NOMO-1 treated with DMSO at 0.1 percent for 48 hours (cell line): ENCODE data around the gene ZNF506.
"Not testable (repeated sequence)": the region's sequence is repeated elsewhere in the genome, so short reads cannot be mapped to it uniquely, and the experiment has no call there.

ENCODE experiments used
- DNase-seq: peaks from one replicate; lab custom pipeline; 2025; ENCODE audit not compliant: unreplicated experiment; lab: John Stamatoyannopoulos, UW

Gene ZNF506

DNA sequence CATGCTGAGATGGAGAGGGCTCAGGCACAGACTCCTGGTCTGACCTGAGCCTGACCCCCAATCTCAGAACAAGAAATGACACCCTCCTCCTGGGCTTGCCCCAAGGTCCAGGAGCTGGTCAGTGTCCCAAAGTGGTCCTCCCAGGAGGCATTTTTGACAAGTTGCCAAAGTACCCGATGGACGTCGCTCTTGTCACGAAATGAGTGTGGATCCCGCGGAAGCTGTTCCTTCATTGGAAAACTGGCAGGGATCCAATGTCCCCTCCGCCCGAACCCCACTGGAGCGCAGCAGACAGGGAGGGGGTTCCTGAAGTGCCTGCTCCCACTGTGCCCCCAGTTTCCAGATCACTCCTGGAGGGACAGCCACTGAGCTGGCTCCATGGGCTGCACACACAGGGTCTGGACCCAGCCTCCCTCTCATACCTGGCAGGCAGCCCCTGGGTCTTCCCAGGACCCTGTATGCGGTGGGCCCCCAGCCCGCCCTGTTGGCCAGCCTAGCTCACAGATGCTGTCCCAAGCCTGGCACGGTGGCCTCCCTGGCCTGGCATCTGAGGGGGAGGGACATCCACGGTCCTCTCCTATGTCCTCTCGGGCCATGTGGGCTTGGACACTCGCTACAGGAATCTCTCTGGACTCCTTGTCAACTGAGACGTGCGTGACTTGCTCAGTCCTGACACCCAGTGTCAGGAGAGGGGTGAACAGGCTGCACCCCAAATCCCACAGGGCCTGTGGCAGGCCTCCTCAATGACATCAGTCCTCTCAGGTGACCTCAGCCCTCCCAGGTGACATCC, 75.9 kb downstream of the ZNF506 start:
- no peak for DNase-seq

DNA sequence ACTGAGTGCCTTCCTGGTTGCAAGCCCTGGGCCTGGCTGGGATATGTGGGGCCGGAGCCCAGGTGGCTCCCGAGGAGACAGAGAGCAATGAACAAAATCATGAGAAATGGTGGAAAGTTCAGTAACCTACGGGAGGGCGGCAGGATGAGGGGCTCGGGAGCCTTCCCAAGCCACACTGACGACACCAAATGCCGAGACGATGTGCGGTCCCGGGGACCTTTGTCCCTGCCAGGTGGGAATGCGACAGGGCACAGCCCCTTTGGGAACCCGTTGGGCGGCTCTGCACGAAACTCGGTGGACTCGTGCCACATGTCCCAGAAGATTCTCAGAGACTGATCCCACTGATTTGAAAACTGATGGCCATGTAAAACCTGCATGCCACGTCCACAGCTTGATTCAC, 76.9 kb downstream of the ZNF506 start:
- DNase-seq, result no peak

DNA sequence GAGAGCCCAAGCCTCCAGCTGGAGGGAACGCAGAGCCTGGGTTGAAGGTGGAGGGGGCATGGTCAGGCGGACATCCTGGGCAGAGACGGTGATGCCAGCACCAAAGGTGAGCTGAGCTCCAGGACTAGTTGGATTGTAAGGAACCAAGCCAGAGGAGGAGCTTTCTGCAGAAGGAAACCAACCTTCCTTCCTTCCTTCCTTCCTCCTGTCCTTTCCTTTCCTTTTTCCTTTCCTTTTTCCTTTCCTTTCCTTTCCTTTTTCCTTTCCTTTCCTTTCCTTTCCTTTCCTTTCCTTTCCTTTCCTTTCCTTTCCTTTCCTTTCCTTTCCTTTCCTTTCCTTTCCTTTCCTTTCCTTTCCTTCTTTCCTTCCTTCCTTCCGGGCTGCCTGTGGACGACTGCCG, 77.6 kb downstream of the ZNF506 start:
- not testable (repeated sequence) for DNase-seq

DNA sequence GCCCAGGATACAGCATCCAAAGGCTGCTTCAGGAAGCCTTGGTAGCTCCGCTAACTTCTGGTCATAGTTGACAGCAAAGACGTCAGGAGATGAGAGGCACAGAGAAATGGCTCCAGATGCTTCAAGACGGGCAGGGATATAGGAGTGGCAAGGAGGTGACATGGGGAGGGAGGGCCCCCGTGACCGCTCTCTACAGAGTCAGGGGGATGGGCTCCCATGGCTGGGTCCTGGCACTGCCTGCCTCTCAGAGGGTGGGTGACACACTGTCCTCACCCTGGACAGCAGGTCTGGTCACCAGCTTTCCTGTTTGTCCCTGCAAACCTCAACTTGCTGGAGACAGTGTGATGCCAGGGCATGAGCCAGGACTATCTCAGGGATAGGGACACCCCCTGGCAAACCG, 78.4 kb downstream of the ZNF506 start:
- no peak for DNase-seq

DNA sequence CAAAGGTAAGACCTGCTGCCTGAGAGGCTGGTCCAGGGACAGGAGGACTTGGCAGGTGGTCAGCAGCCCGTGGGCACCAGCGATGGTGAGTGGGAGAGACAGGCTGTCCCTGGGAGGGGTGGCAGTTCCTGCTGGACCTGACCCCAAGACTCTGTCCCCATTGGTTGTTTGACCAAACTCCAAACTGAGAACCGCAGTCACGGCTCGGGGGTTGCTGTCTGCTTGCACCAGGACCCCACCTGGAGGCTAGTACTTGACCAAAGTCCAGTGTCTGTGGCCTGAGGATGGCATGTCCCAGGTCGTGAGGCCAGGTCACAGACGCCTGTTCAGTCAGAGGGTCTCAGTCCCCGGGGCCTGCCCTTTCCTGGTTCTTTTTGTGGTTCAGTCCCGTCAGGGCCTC, 78.8 kb downstream of the ZNF506 start:
- no peak for DNase-seq
